Lower leg skin (tissue), 3 donors: Measurements from ENCODE around the gene LMOD3.

Source experiments
- POLR2A ChIP-seq, 2 donors: fragments of 450-650 bp; IDR thresholded peaks; one replicate each; pipeline ENCODE4 v1.6.1; 2016 to 2017; ENCODE audit warnings: antibody characterized with exemption in 2 of 2, mild to moderate bottlenecking in 1 of 2, moderate library complexity in 1 of 2
- TF ChIP-seq, protein P1 (sequence below), 3 donors: fragments of 450-650 bp; IDR thresholded peaks; one replicate each; pipeline ENCODE4 v1.5.1; 2016; ENCODE audit warnings: antibody characterized with exemption in 3 of 3, mild to moderate bottlenecking in 3 of 3, moderate library complexity in 2 of 3

DNA sequence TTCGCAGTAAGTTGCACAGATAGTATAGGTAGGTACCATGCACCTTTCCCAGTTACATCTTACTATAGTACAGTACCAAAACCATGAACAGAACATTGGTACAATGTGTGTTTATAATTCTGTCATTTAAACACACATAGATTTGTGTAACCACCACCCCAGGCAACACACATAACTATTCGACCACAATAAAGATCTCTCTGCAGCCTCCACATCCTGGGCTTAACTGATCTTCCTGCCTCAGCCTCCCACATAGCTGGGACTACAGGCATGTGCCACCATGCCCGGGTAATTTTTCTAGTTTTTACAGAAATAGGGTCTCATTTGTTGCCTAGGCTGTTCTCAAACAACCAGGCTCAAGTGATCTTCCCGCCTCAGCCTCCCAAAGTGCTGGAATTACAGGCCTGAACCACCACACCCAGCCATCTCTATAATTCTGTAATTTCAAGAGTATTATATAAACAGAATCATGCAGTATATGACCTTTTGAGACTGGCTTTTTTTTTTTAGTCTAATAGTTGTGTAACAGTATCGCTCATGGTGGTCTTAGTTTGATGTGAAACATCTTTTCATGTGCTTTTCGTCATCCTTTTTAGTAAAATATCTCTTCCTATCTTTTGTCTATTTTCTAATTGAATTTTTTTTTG, 57.0 kb downstream of the LMOD3 start:
- TF ChIP-seq, protein P1, sequence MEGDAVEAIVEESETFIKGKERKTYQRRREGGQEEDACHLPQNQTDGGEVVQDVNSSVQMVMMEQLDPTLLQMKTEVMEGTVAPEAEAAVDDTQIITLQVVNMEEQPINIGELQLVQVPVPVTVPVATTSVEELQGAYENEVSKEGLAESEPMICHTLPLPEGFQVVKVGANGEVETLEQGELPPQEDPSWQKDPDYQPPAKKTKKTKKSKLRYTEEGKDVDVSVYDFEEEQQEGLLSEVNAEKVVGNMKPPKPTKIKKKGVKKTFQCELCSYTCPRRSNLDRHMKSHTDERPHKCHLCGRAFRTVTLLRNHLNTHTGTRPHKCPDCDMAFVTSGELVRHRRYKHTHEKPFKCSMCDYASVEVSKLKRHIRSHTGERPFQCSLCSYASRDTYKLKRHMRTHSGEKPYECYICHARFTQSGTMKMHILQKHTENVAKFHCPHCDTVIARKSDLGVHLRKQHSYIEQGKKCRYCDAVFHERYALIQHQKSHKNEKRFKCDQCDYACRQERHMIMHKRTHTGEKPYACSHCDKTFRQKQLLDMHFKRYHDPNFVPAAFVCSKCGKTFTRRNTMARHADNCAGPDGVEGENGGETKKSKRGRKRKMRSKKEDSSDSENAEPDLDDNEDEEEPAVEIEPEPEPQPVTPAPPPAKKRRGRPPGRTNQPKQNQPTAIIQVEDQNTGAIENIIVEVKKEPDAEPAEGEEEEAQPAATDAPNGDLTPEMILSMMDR (IDR thresholded peaks at IDR 0.05): no peak
- no peak for TF ChIP-seq POLR2A (IDR thresholded peaks at IDR 0.05)
